Measurements from ENCODE around the gene SH2D1A.
"Not testable (repeated sequence)": the region's sequence is repeated elsewhere in the genome, so short reads cannot be mapped to it uniquely, and the experiment has no call there.

Gene SH2D1A

DNA sequence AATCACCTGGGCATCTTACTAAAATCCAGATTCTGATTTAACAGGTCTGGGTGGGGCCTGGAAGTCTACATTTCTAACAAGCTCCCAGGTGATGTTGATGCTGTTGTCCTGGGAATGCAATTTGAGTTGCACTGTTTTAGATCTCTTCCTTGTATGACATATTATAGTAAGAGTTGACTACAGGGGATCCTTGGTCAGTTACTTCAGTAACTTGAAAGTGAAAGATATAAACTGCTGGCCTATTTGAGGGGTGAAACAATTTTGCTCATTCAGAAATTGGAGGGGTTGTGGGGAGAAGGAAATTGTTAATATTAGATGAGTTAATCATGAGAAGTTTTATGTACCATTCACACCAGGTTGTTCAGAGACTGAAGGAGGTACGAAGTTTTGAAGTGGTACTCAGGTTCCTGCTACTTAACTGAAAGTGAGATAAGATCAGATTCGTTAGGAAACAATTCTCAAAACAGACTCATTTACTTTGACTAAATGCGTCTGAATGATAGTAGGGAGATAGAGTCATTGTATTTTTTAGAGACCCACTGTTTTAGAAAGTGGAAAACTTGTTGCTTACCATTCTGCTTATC, 12.5 kb downstream of the SH2D1A start:
- DNase-seq: no peak

DNA sequence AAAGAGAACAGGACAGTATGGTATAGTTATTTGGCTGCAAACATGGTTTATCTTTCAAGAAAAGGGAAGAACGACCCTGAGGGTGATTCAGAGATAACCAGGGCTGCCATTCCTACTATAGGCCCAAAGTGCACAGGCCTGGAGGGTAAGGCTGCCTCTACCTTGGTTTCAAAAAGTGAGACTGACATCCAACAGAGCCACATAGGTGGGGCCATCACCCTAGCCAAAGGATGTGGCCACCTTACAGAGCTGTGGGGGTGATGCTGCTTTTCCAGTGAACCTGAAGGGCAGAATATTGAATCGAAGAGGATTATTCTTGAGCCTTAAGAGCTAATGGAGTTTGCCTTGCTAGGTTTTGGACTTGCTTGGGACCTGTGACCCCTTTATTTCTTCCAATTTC, 15.7 kb downstream of the SH2D1A start:
- no peak for DNase-seq

DNA sequence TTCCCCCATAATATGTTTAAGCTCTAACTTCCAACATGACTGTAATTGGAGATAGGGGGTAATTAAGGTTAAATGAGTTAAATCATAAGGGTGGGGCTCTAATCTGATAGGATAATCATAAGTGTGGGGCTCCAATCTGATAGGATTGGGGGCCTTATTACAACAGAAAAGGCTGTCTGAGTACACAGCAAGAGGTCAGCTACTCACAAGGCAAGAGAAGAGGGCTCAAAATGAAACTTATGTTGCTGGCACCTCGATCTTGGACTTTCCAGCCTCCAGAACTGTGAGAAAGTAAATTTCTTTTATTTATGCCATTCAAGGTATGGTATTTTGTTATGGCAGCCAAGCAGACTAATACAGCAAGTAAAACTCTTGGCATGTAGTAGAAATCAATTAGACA, 16.4 kb downstream of the SH2D1A start:
- DNase-seq: no peak

DNA sequence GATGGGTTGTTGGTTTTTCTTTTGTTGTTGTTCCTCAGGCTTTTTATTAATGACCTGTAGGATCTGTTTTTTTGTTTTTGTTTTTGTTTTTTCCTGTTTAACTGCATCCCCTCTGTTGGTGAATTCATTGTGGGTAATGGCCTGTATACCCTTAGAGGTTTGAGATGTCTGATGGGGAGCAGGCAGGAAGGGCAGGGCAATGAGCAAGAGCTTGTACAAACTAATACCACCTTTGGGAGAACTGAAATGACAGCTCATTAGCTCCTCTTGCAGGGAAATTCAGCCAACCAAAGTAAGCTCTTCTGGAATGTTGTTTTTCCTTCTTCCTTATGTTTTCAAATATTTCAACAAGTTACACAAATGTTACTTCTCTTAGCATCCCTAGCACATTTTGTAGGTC, 23.4 kb downstream of the SH2D1A start:
- no peak for DNase-seq

DNA sequence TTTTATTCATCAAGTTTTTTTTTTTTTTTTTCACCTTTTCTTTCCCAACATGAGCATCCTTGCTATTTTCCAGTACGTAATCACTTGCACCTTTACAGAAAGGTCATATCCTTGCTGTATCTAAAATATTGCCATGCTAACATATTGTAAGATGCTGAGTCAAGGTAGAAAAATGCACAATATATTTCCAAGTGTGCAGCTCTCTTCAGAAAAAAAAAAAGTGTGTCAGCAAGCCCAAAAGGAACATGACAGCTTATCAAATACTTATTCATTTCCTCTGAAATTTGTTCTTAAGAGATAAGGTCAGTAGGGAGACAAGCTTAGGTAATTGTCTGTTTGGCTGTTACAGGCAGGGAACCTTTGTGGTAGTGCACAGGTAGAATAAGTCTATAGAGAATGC, 27.0 kb downstream of the SH2D1A start:
- no peak for DNase-seq

DNA sequence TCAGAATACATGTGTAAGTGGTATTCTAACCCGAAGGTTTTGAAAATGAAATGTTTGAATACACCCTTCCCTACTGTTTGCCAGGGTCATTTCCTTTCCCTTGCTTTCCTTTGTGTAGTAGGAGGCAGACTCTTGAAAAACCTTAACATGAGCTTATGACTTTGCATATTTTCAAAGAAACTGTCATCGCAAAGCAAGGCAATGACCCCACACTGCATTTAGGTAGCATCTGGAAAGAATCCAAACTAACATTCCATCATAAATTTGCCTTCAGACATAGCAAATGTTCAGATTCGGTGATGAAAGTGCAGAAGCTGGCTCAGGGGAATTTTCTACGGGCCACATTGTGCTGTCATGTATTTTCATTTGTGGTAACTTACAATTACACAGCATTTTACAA, 32.3 kb downstream of the SH2D1A start:
- no peak for DNase-seq

DNA sequence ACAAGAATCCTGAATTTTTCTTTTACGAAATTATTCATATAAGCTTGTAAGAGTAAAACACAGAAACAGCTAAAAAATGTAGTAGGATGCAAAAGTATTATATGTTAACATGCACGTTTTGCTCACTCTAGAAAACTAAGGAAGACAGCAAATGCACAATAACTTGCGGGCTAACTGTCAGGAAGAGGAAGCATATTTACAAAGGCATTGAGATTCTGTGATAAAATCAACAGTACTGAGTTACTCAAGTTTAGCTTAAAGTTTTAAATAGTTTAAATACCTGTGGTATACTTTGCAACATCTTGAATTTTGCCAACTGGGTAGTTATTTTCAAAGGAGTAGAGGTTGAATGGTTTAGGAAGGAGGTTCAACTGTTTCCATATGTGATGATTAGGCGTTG, 37.0 kb downstream of the SH2D1A start:
- DNase-seq: no peak

DNA sequence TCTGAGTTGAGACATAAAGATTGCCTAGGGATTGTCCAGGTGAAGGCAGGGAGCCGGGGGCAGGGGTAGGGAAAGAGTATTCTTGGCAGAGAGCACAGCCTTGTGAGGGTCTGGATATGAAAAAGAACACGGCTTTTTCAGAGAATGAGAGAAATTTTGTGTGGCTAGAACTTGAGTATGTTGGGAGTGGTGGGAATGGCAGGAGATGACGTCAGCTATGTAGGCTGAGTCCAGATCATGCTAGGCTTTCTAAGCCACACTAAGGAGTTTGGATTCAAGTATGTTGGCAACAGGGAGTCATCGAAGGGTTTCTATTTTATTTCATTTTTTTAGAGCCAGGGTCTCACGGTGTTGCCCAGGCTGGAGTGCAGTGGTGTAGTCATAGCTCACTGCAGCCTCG, 40.0 kb downstream of the SH2D1A start:
- DNase-seq: no peak

DNA sequence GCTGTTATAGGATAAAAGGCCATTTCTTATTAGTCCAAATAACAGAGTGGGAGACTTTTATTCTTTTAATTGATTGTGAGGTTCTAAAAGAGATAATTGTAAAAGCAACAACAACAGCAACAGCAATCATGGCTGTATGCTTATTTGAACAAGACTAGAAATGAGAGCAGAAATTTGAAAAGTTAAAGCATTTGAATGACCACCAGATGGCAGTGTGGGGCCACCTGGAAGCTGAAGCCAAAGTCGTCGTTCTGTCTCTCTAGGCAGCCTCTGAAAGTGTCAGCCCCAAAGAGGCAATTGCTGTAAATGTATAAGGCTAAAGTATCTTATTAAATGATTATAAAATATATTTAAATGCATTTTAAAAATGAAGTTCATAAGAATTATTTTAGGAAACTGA, 42.2 kb downstream of the SH2D1A start:
- DNase-seq: peak; percentile 85

DNA sequence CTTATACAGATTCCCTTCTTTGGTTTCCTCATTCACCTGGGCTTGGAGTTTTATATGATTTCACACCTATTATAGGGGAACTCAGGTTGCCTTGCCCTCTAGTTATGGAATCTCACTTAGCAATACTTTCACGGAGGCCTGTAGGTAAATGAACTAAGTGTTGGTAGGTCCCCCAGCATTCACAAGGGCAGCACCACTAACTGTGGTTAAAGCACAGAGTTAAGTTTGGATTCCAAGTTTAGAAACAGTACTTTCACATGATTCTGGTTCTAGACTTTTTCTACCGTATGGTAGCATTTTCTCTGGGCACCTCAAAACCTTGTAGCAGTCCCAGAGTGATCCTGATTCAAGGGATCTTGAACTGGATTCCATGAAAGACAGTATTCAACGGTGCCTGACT, 46.4 kb downstream of the SH2D1A start:
- DNase-seq: no peak

DNA sequence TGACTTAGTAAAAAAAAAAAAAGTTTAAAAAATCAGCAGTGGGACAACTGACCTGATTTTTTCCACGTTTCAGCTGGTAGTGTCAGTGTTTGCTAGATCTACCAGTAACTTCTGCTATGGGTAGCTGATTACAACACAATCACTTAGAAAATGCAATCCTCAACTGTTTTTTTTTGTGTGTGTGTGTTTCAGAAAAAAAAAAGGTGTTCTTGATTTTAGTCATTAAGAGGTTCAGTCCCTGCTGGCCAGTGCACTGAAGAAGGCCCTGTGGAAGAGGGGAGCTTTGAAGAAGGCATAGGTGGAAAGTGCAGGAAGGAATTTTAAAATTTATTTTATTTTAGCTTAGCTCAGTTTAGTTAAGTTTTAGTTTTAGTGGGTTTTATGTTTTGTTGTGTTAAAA, 46.9 kb downstream of the SH2D1A start:
- no peak for DNase-seq

DNA sequence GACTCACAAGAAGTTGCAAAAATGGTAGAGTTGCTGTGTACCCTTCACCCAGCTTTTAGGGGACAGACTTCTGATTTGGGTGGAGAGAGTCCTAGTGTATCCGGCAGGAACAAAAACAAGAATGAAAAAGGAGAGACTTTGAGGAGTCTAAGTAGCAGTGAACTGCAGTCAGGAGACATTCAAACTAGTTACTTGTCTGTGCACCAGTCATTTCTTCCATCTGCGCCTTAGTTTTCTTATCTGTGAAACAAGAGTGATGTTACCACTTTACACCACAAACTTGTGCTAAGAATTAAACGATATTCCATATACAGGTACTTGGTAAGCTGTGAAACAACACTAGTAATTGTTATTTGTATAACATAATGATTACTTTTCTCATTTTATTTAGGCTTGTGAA, 47.3 kb downstream of the SH2D1A start:
- DNase-seq: no peak

DNA sequence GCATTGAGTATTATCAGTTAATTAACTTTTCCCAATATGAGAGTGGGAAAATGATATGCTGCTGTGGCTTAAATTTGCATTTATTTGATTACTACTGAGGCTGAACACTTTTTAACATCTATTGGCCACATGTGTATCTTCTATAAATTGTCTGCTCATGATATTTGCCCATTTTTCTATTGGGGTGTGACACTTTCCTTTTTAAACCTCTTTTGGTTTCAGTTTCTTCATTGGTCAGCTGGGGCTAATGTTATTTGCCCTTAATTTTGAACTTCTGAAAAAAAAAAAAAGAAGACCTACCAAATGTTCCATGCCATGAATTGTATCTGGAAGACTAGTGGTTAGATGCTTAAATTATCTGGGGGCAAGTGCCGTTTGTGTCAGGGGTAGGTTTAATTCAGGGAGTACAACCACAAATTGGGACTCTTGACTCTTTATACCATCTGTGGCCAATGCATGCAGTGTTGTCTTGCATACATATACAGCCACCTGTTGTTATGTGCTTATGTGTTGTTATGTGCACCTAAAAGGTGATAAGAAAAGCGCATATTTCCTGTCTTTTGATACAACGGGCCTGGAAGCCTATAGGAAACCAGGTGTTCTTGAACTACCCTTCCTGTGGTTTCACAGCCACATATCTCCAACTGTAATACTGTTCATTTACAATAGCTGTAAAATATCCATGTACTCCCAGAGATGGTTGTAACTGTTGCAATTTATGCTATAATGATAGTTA, 49.0 kb downstream of the SH2D1A start:
- DNase-seq: no peak

DNA sequence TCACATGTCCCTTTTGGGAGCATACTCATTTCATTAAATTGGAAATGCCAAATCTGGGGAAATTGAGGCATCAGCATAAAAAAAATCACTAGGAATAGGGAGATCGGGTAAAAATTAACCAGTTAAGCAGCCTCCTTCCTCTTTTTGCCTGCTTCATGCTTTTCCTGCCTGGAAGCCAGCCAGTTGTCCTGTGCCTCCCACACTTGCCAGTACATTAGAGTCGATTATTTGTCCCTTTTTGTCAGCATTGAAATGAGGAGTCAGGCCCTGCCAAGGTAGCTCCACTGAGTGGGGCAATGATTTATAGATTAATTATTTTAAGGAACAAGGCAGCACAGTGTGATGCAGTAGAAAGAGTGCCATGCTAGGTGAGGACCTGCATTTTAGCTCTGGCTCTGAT, 55.3 kb downstream of the SH2D1A start:
- DNase-seq: no peak

DNA sequence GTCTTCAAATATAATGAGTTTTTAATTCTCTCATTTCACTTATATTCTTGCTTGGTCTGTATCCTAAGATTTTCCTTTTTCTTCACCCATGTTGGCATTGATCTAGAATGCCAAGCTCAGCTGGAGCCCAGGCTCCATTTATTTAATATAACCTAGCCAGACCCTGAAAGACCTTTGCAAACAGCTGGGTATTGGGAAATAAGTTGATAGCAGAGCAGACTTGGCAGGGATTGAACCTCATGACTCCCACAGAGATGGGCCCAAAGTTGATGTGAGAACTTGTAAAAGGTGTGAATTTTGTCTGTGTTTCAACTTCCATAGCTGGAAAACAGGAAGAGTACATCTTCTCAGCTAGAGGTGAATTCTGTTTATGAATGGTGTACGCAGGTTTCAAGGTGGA, 59.5 kb downstream of the SH2D1A start:
- DNase-seq: no peak

DNA sequence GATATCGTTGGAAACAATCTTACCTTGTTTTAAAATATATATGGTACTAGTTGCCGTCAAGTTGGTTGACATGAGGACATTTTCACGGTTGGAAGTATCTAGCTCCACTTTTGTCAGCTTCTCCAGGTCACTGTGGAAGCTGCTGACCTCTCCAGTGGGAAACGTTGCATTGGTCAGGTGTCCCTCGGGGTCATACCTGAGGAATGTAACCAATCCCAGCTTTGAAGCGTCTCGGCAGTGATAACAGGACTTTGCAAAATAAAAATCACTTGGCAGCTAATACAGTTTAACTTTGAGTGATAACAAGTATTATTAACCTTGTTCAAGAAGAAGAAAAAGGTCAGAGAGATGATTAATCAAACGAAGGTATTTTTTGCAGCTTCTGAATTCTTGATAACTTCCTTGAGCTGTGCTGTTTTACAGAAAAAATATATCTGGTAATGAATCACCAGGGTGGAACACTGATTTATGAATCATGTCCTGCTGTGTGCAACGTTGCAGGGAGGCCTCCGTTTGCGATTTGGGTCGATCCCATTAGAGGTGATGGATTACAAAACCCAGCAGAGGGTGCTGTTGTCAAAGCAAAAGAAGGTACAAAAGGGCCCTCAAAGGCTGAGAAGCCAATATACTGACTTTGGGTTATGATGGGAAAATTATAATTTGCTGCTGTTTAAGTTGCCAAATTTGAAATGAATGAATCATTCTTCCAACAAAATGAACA, 60.1 kb downstream of the SH2D1A start:
- DNase-seq: peak; percentile 55

DNA sequence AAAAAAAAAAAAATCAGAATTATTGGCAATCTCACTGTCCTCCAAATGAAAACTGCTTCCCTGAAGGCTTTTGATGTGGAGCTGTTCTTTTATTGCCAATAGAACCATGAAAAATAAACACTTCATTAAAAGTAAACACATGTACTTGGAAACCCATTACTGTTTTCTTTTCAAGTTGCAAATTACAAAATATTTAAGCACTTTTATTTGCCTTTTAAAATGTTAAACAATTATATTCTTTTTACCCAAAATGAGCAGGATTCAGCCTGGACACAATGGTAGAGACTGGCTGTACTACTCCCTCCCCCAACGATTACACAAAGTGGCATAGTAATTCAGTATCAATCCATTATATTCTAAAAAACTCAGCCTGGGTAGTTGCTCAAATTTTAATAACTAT, 60.9 kb downstream of the SH2D1A start:
- no peak for DNase-seq

DNA sequence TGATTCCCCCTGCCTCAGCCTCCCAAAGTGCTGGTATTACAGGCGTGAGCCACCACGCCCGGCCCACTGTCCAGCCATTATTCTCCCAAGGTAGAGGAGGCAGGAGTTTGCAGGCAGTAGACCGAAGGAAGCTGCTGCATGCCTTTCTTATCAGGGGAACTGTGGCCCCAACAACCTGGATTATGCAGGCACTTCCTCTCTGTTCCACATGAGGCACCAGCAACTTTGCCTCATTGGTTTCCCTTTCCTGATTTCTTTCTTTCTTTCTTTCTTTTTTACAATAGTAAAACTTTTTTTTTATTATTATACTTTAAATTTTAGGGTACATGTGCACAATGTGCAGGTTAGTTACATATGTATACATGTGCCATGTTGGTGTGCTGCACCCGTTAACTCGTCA, 62.0 kb downstream of the SH2D1A start:
- not testable (repeated sequence) for DNase-seq

DNA sequence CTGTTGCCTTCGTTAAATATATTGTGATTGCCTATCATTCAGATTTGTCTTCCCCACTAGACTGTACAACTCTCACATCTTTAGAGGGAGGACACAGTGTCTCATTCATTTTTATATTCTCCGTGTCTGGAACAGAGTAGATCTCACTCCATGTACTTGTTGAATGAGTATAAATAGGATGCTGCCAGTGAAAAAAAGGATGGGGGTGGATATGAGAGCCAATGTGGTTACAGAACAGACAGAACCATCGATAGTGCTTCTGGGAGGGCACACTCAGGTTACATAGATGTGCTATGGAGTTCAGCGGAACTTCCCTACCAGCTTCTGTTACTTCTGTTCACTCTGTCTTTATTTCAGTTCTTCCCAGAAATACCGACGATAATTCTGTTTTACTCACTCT, 66.9 kb downstream of the SH2D1A start:
- no peak for DNase-seq

DNA sequence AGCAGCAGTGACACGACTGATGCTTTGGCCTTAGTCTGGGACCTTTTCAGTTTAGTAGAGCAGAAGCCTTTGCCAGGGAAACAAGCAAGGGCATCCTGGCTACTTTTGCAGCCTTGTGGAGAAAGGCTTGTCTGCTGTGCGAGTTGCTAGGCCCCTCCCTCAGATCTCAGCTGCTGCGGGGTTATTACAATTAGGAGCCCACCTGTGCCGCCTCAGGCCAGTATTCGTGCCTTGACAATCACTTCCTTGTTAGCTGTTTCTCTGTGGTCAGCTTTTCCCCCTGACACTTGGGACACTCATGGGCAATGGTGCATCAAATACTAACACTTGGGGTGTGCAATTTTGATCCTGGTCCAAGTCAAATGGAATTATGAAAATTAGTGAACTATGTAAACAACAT, 67.9 kb downstream of the SH2D1A start:
- no peak for DNase-seq

DNA sequence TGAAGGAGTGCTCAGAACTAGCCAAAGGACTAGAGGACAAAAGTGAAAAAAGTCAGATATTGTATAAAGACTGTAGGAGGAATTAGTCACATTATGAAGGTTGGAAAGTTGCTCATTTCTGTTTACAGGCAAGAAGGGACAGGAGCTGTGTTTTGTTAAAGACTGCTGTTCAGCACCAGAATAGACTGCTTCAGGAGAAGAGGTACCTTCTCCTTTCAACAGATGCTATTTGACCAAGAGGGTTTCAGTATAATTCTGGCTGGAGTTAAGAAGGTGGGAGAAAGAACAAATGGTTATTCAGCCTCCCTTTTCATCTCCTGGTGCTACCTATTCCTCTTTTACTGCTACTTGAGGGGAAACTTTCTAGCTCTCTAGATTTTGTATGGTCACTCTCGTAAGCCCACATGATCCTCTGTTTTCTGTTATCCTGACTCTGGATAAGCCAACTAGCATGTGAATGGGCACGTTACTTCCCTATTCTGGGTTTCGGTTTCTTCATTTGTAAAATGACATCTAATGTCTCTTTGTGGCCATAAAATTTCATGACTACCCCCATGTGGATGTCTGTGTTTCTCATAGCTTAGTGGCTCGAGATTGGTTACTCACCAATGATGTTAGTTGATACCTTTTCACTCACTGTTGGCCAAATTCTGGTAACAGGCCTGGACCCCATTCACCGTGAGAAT, 68.9 kb downstream of the SH2D1A start:
- no peak for DNase-seq

DNA sequence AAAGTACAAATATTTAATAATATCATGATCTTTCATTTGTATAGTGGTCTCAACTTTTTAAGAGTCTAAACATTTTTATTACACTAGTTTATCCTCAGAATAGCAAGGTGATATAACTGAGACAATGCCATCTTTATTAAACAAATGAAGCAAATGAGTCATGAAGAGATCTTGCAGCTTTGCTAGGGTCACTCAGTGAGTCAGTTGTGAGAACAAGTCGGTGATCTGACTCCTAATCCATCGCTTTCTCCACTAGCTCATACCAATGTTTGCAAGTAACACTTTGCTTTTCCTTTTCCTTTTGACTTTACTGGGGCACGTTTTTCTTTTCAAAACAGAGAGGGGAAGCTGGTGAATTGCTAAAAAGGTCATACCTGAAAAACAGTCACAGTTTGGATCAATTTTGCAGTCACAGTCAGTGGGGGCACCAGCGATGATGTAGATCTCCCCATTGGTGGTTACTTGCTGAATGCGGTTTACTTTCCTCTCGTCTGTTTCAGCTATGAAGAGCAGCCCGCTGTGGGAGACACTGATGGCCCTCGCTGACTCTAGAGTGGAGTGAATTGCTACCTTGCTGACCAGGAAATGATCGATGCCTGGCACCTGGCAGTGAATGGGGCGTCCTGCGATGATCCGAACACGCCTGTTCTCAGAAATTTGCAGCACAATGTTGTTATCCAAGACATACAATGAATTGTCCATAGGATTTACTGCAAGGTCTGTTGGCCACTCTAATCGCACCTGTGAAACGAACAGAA, 75.7 kb downstream of the SH2D1A start:
- no peak for DNase-seq
